ENCODE data around the gene CMTM5. TPM values are rescaled to one million over a fixed set of nuclear protein-coding genes. Genes with fewer than 3 reads are reported as not detected.

Gene CMTM5
- total RNA-seq, 4 donors from 2014 or later: not detected

DNA sequence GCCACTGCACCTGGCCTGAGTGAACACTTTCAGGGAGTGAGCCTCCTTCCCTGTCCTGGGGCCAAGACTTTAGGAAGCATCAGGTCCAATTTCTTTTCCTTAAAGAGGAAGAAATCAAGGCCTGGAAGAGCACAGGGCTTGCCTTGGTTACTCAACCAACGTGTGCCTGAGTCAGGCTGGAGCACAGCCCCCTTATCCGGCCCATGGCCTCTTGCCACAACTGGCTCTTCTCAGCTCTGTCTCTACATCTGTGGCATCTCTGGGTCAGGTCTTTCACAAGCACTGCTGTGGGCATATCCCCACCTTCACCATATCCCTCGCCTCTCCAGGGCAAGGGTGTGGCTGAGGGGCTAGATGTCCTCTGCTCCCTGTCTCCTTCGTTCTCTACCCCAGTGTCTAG lies 24.4 kb downstream of the CMTM5 start:
- Histone ChIP-seq H3K4me3 (no peak overlapping the region), H3K36me3 (no peaks in the 10 kb centered on the region), H3K4me1 (no peaks in the 10 kb centered on the region), H3K9me3 (no peaks in the 10 kb centered on the region), H3K27ac (no peak overlapping the region), H3K27me3 (no peaks in the 10 kb centered on the region)
- TF ChIP-seq POLR2A (IDR thresholded peaks at IDR 0.05): no peak
- TF ChIP-seq, protein P1, sequence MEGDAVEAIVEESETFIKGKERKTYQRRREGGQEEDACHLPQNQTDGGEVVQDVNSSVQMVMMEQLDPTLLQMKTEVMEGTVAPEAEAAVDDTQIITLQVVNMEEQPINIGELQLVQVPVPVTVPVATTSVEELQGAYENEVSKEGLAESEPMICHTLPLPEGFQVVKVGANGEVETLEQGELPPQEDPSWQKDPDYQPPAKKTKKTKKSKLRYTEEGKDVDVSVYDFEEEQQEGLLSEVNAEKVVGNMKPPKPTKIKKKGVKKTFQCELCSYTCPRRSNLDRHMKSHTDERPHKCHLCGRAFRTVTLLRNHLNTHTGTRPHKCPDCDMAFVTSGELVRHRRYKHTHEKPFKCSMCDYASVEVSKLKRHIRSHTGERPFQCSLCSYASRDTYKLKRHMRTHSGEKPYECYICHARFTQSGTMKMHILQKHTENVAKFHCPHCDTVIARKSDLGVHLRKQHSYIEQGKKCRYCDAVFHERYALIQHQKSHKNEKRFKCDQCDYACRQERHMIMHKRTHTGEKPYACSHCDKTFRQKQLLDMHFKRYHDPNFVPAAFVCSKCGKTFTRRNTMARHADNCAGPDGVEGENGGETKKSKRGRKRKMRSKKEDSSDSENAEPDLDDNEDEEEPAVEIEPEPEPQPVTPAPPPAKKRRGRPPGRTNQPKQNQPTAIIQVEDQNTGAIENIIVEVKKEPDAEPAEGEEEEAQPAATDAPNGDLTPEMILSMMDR (IDR thresholded peaks at IDR 0.05): no peak
- DNase-seq: no peak

DNA sequence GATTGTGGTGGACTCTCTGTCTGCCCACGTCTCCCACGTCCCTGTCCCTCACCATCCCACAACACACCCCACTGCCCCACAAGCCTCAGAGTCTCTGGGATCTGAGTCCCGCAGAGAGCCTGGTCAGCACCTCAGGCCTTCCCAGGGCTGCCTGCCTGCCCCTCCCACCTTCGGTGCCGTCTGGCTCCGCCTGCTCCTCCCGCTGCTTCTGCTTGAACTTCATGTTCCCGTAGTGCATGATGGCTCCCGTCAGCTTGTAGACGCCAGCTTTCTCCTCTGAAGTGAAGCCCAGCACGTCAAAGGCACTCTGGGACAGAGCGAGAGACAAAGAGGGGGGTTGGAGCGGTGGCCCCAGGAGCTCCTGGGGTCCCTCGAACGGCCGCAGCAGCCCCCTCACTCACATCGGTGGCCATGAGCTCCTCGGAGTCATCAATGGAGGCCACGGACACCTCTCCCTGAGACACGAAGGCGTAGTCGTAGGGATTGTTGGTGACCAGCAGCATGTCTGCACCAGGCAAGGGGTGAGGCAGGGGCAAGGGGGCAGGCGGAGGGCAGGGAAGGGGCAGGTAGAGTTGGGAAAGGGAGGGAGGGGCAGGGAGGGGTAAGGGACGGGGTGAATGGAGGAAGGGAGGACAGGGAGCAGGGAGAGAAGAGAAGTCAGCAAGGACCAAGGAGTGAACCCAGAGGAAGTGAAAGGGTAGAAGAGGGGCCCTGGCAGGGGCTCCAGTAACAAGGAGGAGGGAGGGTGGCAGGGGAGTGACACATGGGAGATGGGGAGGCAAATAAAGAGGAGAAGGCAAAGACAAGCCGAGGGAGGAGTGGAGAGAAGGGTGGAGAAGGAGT lies 25.7 kb downstream of the CMTM5 start:
- TF ChIP-seq, protein P1 (IDR thresholded peaks at IDR 0.05): no peak
- no peak for TF ChIP-seq POLR2A (IDR thresholded peaks at IDR 0.05)

DNA sequence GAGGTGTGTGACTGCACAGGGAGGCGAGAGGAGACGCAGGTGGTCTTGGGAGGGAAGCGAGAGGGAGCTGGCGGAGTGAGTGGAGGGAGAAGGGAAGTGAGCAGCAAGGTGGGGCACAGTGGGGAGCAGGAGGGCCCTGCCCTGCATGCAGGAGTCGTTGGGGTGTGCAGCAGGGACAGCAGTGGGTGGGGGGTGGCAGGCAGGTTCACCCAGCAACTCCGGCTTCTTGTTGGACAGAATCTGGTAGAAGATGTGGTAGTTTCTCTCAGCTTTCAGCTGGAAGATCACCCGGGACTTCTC lies 26.2 kb downstream of the CMTM5 start:
- H3K4me1 ChIP-seq: no peaks in the 10 kb centered on the region
- H3K4me3 ChIP-seq: no peak overlapping the region
- no peak for DNase-seq
- H3K9me3 ChIP-seq: no peaks in the 10 kb centered on the region
- no peak overlapping the region for H3K27ac ChIP-seq
- no peaks in the 10 kb centered on the region for H3K27me3 ChIP-seq
- no peak for TF ChIP-seq POLR2A (IDR thresholded peaks at IDR 0.05)
- TF ChIP-seq, protein P1 (IDR thresholded peaks at IDR 0.05): no peak
- H3K36me3 ChIP-seq: no peaks in the 10 kb centered on the region

More for the DNA sequence above, 25.7 kb downstream of the CMTM5 start:
- no peaks in the 10 kb centered on the region for H3K27me3 ChIP-seq
- no peak overlapping the region for H3K4me3 ChIP-seq
- H3K4me1 ChIP-seq: no peaks in the 10 kb centered on the region
- DNase-seq: no peak
- no peaks in the 10 kb centered on the region for H3K9me3 ChIP-seq
- no peaks in the 10 kb centered on the region for H3K36me3 ChIP-seq
- H3K27ac ChIP-seq: no peak overlapping the region

DNA sequence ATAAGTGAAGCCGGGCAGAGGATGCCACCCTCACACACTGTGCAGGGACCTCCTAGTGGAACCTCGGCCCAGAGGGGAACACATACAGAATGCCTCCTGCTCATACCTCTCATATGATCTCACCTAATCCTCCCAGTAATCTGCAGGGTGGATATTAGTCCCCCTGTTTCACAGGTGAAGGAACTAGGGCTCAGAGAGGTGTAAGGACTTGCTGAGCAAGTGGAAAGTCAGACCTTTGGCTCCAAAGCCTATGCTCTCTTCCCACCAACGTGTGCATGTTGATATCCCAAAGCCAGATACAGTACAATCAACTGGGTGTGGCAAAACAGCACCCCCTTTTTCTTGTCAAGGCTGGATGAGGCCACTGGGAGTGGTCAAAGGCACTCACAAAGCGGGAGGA lies 27.1 kb downstream of the CMTM5 start:
- DNase-seq: no peak
- no peak overlapping the region for H3K27ac ChIP-seq
- no peak overlapping the region for H3K4me3 ChIP-seq
- H3K36me3 ChIP-seq: no peaks in the 10 kb centered on the region
- no peaks in the 10 kb centered on the region for H3K4me1 ChIP-seq
- H3K9me3 ChIP-seq: no peaks in the 10 kb centered on the region
- no peaks in the 10 kb centered on the region for H3K27me3 ChIP-seq
- TF ChIP-seq, protein P1 (IDR thresholded peaks at IDR 0.05): no peak
- no peak for TF ChIP-seq POLR2A (IDR thresholded peaks at IDR 0.05)

DNA sequence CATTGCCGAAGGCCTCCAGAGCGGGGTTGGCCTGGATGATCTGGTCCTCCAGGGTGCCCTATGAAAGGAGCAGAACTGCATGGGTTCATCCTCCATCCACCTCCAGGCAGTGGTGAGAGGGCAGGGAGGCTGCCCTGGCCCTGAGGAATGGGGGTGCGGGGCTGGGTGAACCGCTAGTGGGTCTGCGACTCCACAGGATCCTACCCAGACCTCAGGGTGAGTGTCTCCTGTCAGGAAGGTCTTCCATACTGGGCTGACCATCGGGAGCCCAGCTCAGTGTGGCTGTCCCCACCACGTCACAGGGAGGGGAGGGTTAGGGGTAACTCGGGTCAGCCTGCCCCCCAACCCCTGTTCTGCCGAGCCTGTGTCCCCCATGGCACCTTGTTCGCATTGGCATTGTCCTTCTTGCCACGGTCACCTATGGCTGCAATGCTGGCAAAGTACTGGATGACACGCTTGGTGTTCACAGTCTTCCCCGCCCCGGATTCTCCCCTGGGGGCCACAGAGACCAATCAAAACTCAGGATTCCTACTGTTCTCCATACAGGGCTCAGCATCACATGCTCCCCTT lies 27.6 kb downstream of the CMTM5 start:
- H3K27me3 ChIP-seq: no peaks in the 10 kb centered on the region
- no peak overlapping the region for H3K27ac ChIP-seq
- no peak overlapping the region for H3K4me3 ChIP-seq
- no peaks in the 10 kb centered on the region for H3K36me3 ChIP-seq
- DNase-seq: no peak
- TF ChIP-seq, protein P1 (IDR thresholded peaks at IDR 0.05): no peak
- TF ChIP-seq POLR2A (IDR thresholded peaks at IDR 0.05): no peak
- no peaks in the 10 kb centered on the region for H3K9me3 ChIP-seq
- no peaks in the 10 kb centered on the region for H3K4me1 ChIP-seq
